Ishikawa (cell line): ENCODE measurements around the gene FCER2.

ENCODE experiments used
- CREB1 ChIP-seq: IDR thresholded peaks from 2 replicates; pipeline ENCODE4 v1.6.1; 2012; ENCODE audit warnings: low read depth
- EGR1 ChIP-seq: IDR thresholded peaks from 2 replicates; pipeline ENCODE4 v1.6.1; 2012
- EP300 ChIP-seq: IDR thresholded peaks from 2 replicates; pipeline ENCODE4 v1.6.1; 2012; ENCODE audit warnings: borderline replicate concordance
- FOXM1 ChIP-seq: IDR thresholded peaks from 2 replicates; pipeline ENCODE4 v1.6.1; 2012; ENCODE audit warnings: low read depth, borderline replicate concordance
- RAD21 ChIP-seq: IDR thresholded peaks from 2 replicates; pipeline ENCODE4 v1.6.1; 2012; ENCODE audit warnings: low read depth
- TAF1 ChIP-seq: IDR thresholded peaks from 2 replicates; pipeline ENCODE4 v1.6.1; 2012; ENCODE audit warnings: low read depth, mild to moderate bottlenecking
- TCF12 ChIP-seq: IDR thresholded peaks from 2 replicates; pipeline ENCODE4 v1.6.1; 2012; ENCODE audit warnings: low read depth
- TEAD4 ChIP-seq: IDR thresholded peaks from 2 replicates; pipeline ENCODE4 v1.6.1; 2012
- YY1 ChIP-seq: IDR thresholded peaks from 2 replicates; pipeline ENCODE4 v1.6.1; 2012; ENCODE audit warnings: low read depth
- TF ChIP-seq, protein P1 (sequence below): IDR thresholded peaks from 2 replicates; pipeline ENCODE4 v1.6.1; 2012; ENCODE audit warnings: low read depth, mild to moderate bottlenecking
- TF ChIP-seq, protein P2 (sequence below): IDR thresholded peaks from 2 replicates; pipeline ENCODE4 v1.6.1; 2012

- TF ChIP-seq RAD21: no peak
- TF ChIP-seq EP300: no peak
- TF ChIP-seq, protein P1, sequence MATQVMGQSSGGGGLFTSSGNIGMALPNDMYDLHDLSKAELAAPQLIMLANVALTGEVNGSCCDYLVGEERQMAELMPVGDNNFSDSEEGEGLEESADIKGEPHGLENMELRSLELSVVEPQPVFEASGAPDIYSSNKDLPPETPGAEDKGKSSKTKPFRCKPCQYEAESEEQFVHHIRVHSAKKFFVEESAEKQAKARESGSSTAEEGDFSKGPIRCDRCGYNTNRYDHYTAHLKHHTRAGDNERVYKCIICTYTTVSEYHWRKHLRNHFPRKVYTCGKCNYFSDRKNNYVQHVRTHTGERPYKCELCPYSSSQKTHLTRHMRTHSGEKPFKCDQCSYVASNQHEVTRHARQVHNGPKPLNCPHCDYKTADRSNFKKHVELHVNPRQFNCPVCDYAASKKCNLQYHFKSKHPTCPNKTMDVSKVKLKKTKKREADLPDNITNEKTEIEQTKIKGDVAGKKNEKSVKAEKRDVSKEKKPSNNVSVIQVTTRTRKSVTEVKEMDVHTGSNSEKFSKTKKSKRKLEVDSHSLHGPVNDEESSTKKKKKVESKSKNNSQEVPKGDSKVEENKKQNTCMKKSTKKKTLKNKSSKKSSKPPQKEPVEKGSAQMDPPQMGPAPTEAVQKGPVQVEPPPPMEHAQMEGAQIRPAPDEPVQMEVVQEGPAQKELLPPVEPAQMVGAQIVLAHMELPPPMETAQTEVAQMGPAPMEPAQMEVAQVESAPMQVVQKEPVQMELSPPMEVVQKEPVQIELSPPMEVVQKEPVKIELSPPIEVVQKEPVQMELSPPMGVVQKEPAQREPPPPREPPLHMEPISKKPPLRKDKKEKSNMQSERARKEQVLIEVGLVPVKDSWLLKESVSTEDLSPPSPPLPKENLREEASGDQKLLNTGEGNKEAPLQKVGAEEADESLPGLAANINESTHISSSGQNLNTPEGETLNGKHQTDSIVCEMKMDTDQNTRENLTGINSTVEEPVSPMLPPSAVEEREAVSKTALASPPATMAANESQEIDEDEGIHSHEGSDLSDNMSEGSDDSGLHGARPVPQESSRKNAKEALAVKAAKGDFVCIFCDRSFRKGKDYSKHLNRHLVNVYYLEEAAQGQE: no peak
- no peak for TF ChIP-seq TCF12
- TF ChIP-seq CREB1: no peak
- no peak for TF ChIP-seq TAF1
- TF ChIP-seq, protein P2, sequence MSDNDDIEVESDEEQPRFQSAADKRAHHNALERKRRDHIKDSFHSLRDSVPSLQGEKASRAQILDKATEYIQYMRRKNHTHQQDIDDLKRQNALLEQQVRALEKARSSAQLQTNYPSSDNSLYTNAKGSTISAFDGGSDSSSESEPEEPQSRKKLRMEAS: no peak
- TF ChIP-seq YY1: no peak
- TF ChIP-seq TEAD4: no peak
- TF ChIP-seq FOXM1: no peak
- no peak for TF ChIP-seq EGR1
Observed at GRCh38 chr19:7701049-7701653, 780 bp downstream of the FCER2 start.
